ENCODE measurements around the gene ACSS2.

Gene ACSS2

DNA sequence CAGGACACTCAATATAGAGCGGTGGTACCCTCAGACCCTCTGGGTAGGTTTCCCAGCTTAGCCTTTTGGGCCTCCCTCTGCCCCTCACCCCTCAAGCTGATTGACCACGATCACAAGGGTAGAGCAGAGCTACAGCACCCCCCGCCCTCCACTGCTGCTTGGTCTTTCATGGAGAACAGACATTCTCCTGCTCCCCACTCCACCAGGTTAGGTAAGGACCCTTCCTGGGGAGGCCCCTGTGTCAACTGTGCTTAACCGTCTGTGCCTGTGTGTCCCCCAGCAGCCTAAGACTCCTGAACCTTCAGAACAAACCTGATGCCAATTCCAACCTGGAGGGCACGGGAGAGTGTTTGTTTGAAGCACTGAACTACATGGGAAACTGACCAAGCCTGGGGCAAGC is 91.0 kb downstream of the ACSS2 start:
- ATAC-seq: no peak
- TF ChIP-seq ZNF8 (CRISPR knock-in tag; IDR thresholded peaks at IDR 0.05) (no peak), ESRRG (CRISPR knock-in tag; IDR thresholded peaks at IDR 0.05) (no peak), ZC3H10 (CRISPR knock-in tag; IDR thresholded peaks at IDR 0.05) (no peak), ZFP30 (CRISPR knock-in tag; IDR thresholded peaks at IDR 0.05) (no peak), TOX (CRISPR knock-in tag; IDR thresholded peaks at IDR 0.05; ENCODE audit: borderline replicate concordance) (no peak), TCF4 (CRISPR knock-in tag; IDR thresholded peaks at IDR 0.05; ENCODE audit: borderline replicate concordance) (no peak), ZNF70 (CRISPR knock-in tag; IDR thresholded peaks at IDR 0.05) (no peak), ZNF565 (CRISPR knock-in tag; conservative IDR thresholded peaks at IDR 0.05; ENCODE audit: low read depth) (no peak), PPARA (CRISPR knock-in tag; IDR thresholded peaks at IDR 0.05; ENCODE audit: borderline replicate concordance) (no peak), ARNTL (CRISPR knock-in tag; IDR thresholded peaks at IDR 0.05; ENCODE audit: borderline replicate concordance, low read depth) (no peak), RARB (CRISPR knock-in tag; IDR thresholded peaks at IDR 0.05) (no peak), SNAI2 (CRISPR knock-in tag; IDR thresholded peaks at IDR 0.05) (no peak), ISL1 (CRISPR knock-in tag; IDR thresholded peaks at IDR 0.05) (no peak)
- TF ChIP-seq, protein P1, sequence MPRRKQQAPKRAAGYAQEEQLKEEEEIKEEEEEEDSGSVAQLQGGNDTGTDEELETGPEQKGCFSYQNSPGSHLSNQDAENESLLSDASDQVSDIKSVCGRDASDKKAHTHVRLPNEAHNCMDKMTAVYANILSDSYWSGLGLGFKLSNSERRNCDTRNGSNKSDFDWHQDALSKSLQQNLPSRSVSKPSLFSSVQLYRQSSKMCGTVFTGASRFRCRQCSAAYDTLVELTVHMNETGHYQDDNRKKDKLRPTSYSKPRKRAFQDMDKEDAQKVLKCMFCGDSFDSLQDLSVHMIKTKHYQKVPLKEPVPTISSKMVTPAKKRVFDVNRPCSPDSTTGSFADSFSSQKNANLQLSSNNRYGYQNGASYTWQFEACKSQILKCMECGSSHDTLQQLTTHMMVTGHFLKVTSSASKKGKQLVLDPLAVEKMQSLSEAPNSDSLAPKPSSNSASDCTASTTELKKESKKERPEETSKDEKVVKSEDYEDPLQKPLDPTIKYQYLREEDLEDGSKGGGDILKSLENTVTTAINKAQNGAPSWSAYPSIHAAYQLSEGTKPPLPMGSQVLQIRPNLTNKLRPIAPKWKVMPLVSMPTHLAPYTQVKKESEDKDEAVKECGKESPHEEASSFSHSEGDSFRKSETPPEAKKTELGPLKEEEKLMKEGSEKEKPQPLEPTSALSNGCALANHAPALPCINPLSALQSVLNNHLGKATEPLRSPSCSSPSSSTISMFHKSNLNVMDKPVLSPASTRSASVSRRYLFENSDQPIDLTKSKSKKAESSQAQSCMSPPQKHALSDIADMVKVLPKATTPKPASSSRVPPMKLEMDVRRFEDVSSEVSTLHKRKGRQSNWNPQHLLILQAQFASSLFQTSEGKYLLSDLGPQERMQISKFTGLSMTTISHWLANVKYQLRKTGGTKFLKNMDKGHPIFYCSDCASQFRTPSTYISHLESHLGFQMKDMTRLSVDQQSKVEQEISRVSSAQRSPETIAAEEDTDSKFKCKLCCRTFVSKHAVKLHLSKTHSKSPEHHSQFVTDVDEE (CRISPR knock-in tag; IDR thresholded peaks at IDR 0.05): no peak
- TF ChIP-seq, protein P2, sequence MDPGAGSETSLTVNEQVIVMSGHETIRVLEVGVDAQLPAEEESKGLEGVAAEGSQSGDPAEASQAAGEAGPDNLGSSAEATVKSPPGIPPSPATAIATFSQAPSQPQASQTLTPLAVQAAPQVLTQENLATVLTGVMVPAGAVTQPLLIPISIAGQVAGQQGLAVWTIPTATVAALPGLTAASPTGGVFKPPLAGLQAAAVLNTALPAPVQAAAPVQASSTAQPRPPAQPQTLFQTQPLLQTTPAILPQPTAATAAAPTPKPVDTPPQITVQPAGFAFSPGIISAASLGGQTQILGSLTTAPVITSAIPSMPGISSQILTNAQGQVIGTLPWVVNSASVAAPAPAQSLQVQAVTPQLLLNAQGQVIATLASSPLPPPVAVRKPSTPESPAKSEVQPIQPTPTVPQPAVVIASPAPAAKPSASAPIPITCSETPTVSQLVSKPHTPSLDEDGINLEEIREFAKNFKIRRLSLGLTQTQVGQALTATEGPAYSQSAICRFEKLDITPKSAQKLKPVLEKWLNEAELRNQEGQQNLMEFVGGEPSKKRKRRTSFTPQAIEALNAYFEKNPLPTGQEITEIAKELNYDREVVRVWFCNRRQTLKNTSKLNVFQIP (CRISPR knock-in tag; IDR thresholded peaks at IDR 0.05; ENCODE audit: borderline replicate concordance, low read depth): no peak
- TF ChIP-seq, protein P3, sequence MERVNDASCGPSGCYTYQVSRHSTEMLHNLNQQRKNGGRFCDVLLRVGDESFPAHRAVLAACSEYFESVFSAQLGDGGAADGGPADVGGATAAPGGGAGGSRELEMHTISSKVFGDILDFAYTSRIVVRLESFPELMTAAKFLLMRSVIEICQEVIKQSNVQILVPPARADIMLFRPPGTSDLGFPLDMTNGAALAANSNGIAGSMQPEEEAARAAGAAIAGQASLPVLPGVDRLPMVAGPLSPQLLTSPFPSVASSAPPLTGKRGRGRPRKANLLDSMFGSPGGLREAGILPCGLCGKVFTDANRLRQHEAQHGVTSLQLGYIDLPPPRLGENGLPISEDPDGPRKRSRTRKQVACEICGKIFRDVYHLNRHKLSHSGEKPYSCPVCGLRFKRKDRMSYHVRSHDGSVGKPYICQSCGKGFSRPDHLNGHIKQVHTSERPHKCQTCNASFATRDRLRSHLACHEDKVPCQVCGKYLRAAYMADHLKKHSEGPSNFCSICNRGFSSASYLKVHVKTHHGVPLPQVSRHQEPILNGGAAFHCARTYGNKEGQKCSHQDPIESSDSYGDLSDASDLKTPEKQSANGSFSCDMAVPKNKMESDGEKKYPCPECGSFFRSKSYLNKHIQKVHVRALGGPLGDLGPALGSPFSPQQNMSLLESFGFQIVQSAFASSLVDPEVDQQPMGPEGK (CRISPR knock-in tag; IDR thresholded peaks at IDR 0.05; ENCODE audit: borderline replicate concordance): no peak

DNA sequence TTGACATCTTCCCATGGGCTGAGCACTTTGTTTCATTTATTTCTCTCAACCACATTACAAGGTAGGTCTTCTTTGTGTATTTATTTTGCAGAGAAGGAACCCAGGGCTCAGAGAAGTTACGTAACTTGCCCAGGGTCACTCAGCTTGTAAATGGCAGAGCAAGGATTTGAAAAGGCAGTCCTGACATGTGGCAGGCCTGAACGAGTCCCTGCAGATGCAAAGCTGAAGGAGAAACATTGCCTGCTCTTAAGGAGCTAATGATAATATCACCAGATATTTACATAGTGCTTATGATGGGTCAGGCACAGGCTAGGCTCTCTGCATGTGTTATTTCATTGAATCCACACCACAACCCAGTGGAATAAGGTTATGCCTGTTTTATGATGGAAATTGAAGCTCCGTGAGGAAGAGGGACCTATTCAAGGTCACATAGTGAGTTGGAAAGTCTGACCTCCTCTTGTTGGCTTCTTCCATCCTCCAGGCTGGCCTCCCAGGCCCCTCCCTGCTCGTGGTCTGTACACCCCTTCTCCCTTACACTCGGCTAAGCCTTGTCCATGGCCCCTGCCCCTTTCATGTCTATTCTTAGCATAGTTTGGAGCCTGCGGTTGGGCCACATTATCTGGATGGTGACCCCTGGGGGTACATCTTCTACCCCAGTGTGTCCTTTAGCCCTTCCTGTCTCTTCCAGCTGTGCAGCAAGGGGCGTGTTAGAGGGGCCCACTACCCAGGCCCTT is 91.8 kb downstream of the ACSS2 start:
- TF ChIP-seq CSDC2 (CRISPR knock-in tag; IDR thresholded peaks at IDR 0.05) (no peak), ZNF565 (CRISPR knock-in tag; conservative IDR thresholded peaks at IDR 0.05; ENCODE audit: low read depth) (no peak), RARB (CRISPR knock-in tag; IDR thresholded peaks at IDR 0.05) (no peak), BACH2 (CRISPR knock-in tag; IDR thresholded peaks at IDR 0.05; ENCODE audit: borderline replicate concordance) (no peak), SNAI2 (CRISPR knock-in tag; IDR thresholded peaks at IDR 0.05) (no peak), ZC3H10 (CRISPR knock-in tag; IDR thresholded peaks at IDR 0.05) (no peak), TCF4 (CRISPR knock-in tag; IDR thresholded peaks at IDR 0.05; ENCODE audit: borderline replicate concordance) (no peak), GLIS3 (CRISPR knock-in tag; IDR thresholded peaks at IDR 0.05) (no peak), ZFP30 (CRISPR knock-in tag; IDR thresholded peaks at IDR 0.05) (no peak), ZFP3 (CRISPR knock-in tag; IDR thresholded peaks at IDR 0.05) (no peak), ISL1 (CRISPR knock-in tag; IDR thresholded peaks at IDR 0.05) (no peak)
- TF ChIP-seq, protein P4, sequence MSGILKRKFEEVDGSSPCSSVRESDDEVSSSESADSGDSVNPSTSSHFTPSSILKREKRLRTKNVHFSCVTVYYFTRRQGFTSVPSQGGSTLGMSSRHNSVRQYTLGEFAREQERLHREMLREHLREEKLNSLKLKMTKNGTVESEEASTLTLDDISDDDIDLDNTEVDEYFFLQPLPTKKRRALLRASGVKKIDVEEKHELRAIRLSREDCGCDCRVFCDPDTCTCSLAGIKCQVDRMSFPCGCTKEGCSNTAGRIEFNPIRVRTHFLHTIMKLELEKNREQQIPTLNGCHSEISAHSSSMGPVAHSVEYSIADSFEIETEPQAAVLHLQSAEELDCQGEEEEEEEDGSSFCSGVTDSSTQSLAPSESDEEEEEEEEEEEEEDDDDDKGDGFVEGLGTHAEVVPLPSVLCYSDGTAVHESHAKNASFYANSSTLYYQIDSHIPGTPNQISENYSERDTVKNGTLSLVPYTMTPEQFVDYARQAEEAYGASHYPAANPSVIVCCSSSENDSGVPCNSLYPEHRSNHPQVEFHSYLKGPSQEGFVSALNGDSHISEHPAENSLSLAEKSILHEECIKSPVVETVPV (CRISPR knock-in tag; IDR thresholded peaks at IDR 0.05): no peak
- TF ChIP-seq, protein P1 (CRISPR knock-in tag; IDR thresholded peaks at IDR 0.05): no peak
- TF ChIP-seq, protein P5, sequence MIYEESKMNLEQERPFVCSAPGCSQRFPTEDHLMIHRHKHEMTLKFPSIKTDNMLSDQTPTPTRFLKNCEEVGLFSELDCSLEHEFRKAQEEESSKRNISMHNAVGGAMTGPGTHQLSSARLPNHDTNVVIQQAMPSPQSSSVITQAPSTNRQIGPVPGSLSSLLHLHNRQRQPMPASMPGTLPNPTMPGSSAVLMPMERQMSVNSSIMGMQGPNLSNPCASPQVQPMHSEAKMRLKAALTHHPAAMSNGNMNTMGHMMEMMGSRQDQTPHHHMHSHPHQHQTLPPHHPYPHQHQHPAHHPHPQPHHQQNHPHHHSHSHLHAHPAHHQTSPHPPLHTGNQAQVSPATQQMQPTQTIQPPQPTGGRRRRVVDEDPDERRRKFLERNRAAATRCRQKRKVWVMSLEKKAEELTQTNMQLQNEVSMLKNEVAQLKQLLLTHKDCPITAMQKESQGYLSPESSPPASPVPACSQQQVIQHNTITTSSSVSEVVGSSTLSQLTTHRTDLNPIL (CRISPR knock-in tag; IDR thresholded peaks at IDR 0.05; ENCODE audit: low read depth): no peak
- ATAC-seq: no peak

All from SK-N-SH treated with all-trans-retinoic acid at 6 μM for 48 hours (cell line).